AG04450 (cell line): ENCODE results near the gene QKI. TPM values are rescaled to one million over a fixed set of nuclear protein-coding genes. Genes with fewer than 3 reads are reported as not detected.

ENCODE experiments used
- CTCF ChIA-PET: fragments of 300-600, 350-600 bp; formaldehyde crosslinking; extraction: SDS; loops from one replicate; lab custom pipeline; 2022; ENCODE audit warnings: antibody characterized with exemption, inconsistent platforms; lab: Charles Lee
- POLR2A ChIA-PET: fragments of 350-600 bp; formaldehyde crosslinking; extraction: SDS; loops from one replicate; lab custom pipeline; 2021; ENCODE audit warnings: antibody characterized with exemption, inconsistent platforms; lab: Yijun Ruan, JAX
- DNase-seq: peaks from one replicate; pipeline ENCODE4 v3.0.0-alpha.2; 2011; ENCODE audit warnings: low read depth, low spot score
- H3K27ac ChIP-seq: one replicate; pipeline ENCODE4 v1.5.1; 2012; ENCODE audit warnings: low read depth, low read length, control low read depth
- H3K27me3 ChIP-seq: one replicate; pipeline ENCODE4 v1.6.0; 2012; ENCODE audit warnings: low read length; ENCODE audit not compliant: control insufficient read depth, insufficient read depth
- H3K4me3 ChIP-seq: 2 replicates; pipeline ENCODE4 v1.5.1; 2011; ENCODE audit warnings: mild to moderate bottlenecking, low read depth, low read length, control low read depth
- H3K9me3 ChIP-seq: 2 replicates; pipeline ENCODE4 v1.5.1; 2012; ENCODE audit warnings: low read length; ENCODE audit not compliant: control insufficient read depth, insufficient read depth
- CTCF ChIP-seq: IDR thresholded peaks from 2 replicates; pipeline ENCODE4 v1.5.1; 2011; ENCODE audit warnings: low read depth, low read length, control low read depth, inconsistent platforms
- polyA plus RNA-seq: library from polyadenylated mRNA; depleted of rRNA; stranded (reverse); fragments of >200 nt; gene quantifications from 2 replicates; pipeline ENCODE4 v1.2.3, GENCODE V29; 2011

Gene QKI
- polyA plus RNA-seq, 1 experiment = 165 TPM

DNA sequence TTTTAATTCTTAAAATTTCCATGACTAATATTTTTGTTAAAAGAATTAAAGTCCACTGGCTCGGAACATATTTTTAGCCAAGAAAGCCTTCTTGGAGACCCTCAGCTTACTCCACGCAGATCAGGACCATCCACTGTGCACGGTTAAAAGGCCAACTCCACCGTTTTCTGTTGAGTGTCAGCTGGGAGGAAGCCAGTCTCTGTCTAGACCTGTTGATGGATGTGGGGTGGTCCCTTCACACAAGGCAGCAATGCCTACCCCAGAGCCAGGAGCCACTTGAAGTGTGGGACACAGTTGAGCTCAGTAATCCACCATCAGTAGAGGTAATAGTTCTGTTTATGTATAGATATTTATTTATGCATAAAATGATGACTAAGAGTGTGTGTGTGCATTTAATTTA, 19.9 kb upstream of the QKI start:
- H3K4me3 ChIP-seq = no peak overlapping the region
- TF ChIP-seq CTCF = no peak
- H3K27me3 ChIP-seq = no peaks in the 10 kb centered on the region
- no peaks in the 10 kb centered on the region for H3K9me3 ChIP-seq
- no peak for DNase-seq
- no peak overlapping the region for H3K27ac ChIP-seq
- POLR2A ChIA-PET = no interaction called here
- CTCF ChIA-PET = no interaction called here

GRCh38 chr6:163395122-163395830, 19.2 kb upstream of the QKI start:
- POLR2A ChIA-PET = no interaction called here
- CTCF ChIA-PET = no interaction called here
- no peak for DNase-seq
- Histone ChIP-seq H3K4me3 (no peak overlapping the region), H3K27me3 (no peaks in the 10 kb centered on the region), H3K9me3 (no peaks in the 10 kb centered on the region), H3K27ac (no peak overlapping the region)
- no peak for TF ChIP-seq CTCF

- ChIA-PET CTCF (no interaction called here), POLR2A (no interaction called here)
- H3K27ac ChIP-seq = no peak overlapping the region
- no peak for DNase-seq
- no peaks in the 10 kb centered on the region for H3K27me3 ChIP-seq
- no peak for TF ChIP-seq CTCF
- H3K9me3 ChIP-seq = no peaks in the 10 kb centered on the region
- no peak overlapping the region for H3K4me3 ChIP-seq
Observed at GRCh38 chr6:163395831-163396185, 18.7 kb upstream of the QKI start.

GRCh38 chr6:163397326-163397725, 17.2 kb upstream of the QKI start:
- TF ChIP-seq CTCF = no peak
- Histone ChIP-seq H3K27ac (no peak overlapping the region), H3K4me3 (no peak overlapping the region), H3K27me3 (no peaks in the 10 kb centered on the region), H3K9me3 (no peaks in the 10 kb centered on the region)
- CTCF ChIA-PET = no interaction called here
- POLR2A ChIA-PET = interaction anchor here (0.7 kb wide), 1 partner anchor 12 kb away, joined by 5 read pairs; no protein-coding TSS in a partner anchor
- DNase-seq = no peak

GRCh38 chr6:163398115-163398514, 16.4 kb upstream of the QKI start:
- no peak for DNase-seq
- TF ChIP-seq CTCF = no peak
- no peaks in the 10 kb centered on the region for H3K27me3 ChIP-seq

More at GRCh38 chr6:163398115-163398514, 16.4 kb upstream of the QKI start:
- no peaks in the 10 kb centered on the region for H3K9me3 ChIP-seq
- H3K27ac ChIP-seq = no peak overlapping the region
- CTCF ChIA-PET = no interaction called here
- POLR2A ChIA-PET = no interaction called here
- H3K4me3 ChIP-seq = no peak overlapping the region
